LNCaP clone FGC (cell line): ENCODE results near the gene CTSD.

Source experiments
- DNase-seq: peaks from one replicate; pipeline ENCODE4 v3.0.0-alpha.2; 2011; ENCODE audit warnings: low read depth
- H3K4me3 ChIP-seq: 2 replicates; pipeline ENCODE4 v1.5.1; 2011; ENCODE audit warnings: mild to moderate bottlenecking, low read depth, low read length, control low read depth
- CTCF ChIP-seq: IDR thresholded peaks from 2 replicates; pipeline ENCODE4 v1.5.1; 2012; ENCODE audit warnings: mild to moderate bottlenecking; ENCODE audit not compliant: control insufficient read depth, insufficient read depth; ENCODE audit errors: extremely low read depth

Gene CTSD

GRCh38 chr11:1760351-1761109, 3.2 kb downstream of the CTSD start:
- DNase-seq = no peak
- TF ChIP-seq CTCF = no peak
- H3K4me3 ChIP-seq = no peak overlapping the region

GRCh38 chr11:1759851-1760220, 3.9 kb downstream of the CTSD start:
- H3K4me3 ChIP-seq = no peak overlapping the region
- DNase-seq = no peak
- no peak for TF ChIP-seq CTCF

GRCh38 chr11:1759151-1759850, 4.4 kb downstream of the CTSD start:
- no peak overlapping the region for H3K4me3 ChIP-seq
- no peak for DNase-seq
- TF ChIP-seq CTCF = no peak

- H3K4me3 ChIP-seq = no peak overlapping the region
- DNase-seq = no peak
- no peak for TF ChIP-seq CTCF
Observed at GRCh38 chr11:1758611-1759150, 5.0 kb downstream of the CTSD start.

- no peak overlapping the region for H3K4me3 ChIP-seq
- DNase-seq = no peak
- TF ChIP-seq CTCF = no peak
Observed at GRCh38 chr11:1757861-1758610, 5.7 kb downstream of the CTSD start.

DNA sequence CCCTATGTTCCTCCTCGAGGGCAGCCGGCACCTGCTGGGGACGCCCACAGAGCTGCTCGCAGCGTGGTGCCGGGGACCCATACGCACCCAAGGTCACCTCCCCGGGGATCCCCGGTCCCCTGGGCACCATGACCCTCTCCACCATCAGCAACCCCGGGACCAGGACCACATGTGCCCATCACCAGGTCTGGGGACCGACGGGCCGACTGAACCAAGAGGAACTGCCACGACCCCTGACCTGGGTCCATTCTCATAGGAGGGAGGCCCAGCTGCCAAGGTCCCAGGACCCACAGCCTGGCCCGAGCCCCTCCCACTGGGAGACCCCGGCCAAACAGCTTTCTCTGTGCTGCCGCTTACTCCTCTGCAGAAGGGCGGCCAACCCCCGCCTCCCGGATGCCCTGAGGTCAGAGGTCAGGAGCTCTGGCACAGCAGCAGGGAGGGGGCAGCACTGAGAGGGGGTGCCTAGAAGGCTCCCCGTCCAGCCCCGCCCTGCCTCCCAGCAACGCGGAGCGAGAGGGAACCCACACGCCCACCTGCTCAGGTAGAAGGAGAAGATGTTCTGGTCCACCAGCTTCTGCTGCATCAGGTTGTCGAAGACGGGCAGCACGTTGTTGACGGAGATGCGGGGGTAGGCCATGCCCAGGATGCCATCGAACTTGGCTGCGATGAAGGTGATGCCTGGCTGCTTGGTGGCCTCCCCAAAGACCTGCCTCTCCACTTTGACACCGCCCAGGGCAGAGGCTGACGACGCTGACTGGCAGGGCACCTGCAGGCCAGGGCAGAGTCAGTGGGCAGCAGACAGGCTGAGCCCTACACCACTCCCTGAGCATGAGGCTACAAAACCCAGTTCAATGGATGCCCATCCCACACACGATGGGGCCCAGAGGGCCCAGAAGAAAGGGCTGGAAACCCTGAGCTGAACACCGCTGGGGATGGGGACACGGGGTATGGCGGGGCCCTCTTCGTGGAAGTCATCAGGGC, 6.6 kb downstream of the CTSD start:
- no peak for DNase-seq
- TF ChIP-seq CTCF = no peak
- no peak overlapping the region for H3K4me3 ChIP-seq
